ENCODE results near the gene FPR3. TPM values are rescaled to one million over a fixed set of nuclear protein-coding genes. Genes with fewer than 3 reads are reported as not detected.
A peak's percentile ranks its signal among the peaks of the same experiment; 100 is the strongest.

FPR3 gene
- total and polyA plus RNA-seq, 4 donors, result 5.5 to 19.1 (median 11.2) TPM

DNA sequence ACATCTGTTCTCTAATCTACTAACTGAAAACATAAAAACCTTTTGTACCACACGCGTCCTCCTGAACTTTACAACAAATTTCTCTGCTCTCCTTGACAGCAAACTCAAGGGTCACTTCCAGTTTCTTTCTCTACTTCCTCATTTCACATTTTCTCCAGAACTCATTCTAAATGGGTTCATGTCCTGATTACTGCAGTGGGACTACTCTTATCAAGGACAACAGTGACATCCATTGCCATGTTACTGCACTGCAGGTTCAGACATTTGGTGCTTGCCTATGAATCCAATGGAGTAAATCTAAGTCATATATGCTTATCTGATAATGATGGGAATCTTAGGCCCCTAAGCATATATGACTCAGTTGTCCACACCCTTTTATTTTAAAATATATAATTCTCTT, 35.3 kb downstream of the FPR3 start:
- no peak overlapping the region for H3K27ac ChIP-seq (ENCODE audit: low read depth in 1 of 2, low read length in 1 of 2)
- WGBS, 2 donors, result 42 to 81% methylated on average over 2 of the region's 2 CpGs

GRCh38 chr19:51837145-51837544, 42.2 kb downstream of the FPR3 start:
- Histone ChIP-seq H3K9me3 (ENCODE audit: control insufficient read depth in 4 of 4, insufficient read depth in 3 of 4, low read length in 3 of 4) (peaks cover 0 to 21% (median 0%) of the 10 kb centered on the region in 4 donors), H3K4me1 (ENCODE audit: control insufficient read depth in 5 of 5, insufficient read depth in 5 of 5, low read length in 5 of 5) (no peaks in the 10 kb centered on the region), H3K27me3 (ENCODE audit: control insufficient read depth in 3 of 3, insufficient read depth in 3 of 3, low read length in 2 of 3) (no peaks in the 10 kb centered on the region), H3K36me3 (ENCODE audit: control insufficient read depth in 4 of 4, insufficient read depth in 4 of 4, low read length in 4 of 4) (peaks cover 0 to 4% (median 0%) of the 10 kb centered on the region in 4 donors), H3K9ac (ENCODE audit: insufficient read depth in 1 of 2, low read length in 2 of 2) (no peak overlapping the region), H3K4me3 (no peak overlapping the region), H3K27ac (ENCODE audit: low read depth in 1 of 2, low read length in 1 of 2) (no peak overlapping the region)
- DNase-seq (no peak), ATAC-seq (ENCODE audit: insufficient read depth, low FRiP score) (no peak)
- WGBS, 2 donors, result 93 to 100% methylated on average over 2 of the region's 2 CpGs
- TF ChIP-seq CTCF (IDR thresholded peaks at IDR 0.05; ENCODE audit: control extremely low read depth, extremely low read depth), result no peak

More for the DNA sequence above, 35.3 kb downstream of the FPR3 start:
- peaks cover 0 to 13% (median 1%) of the 10 kb centered on the region in 4 donors for H3K9me3 ChIP-seq (ENCODE audit: control insufficient read depth in 4 of 4, insufficient read depth in 3 of 4, low read length in 3 of 4)
- ATAC-seq (ENCODE audit: insufficient read depth, low FRiP score), result no peak
- DNase-seq, result peak in 2 of 3 donors; percentile 27 to 39
- H3K27me3 ChIP-seq (ENCODE audit: control insufficient read depth in 3 of 3, insufficient read depth in 3 of 3, low read length in 2 of 3), result no peaks in the 10 kb centered on the region
- H3K4me1 ChIP-seq (ENCODE audit: control insufficient read depth in 5 of 5, insufficient read depth in 5 of 5, low read length in 5 of 5), result no peaks in the 10 kb centered on the region
- TF ChIP-seq CTCF (IDR thresholded peaks at IDR 0.05; ENCODE audit: control extremely low read depth, extremely low read depth), result peak; percentile 22
- no peak overlapping the region for H3K4me3 ChIP-seq
- H3K36me3 ChIP-seq (ENCODE audit: control insufficient read depth in 4 of 4, insufficient read depth in 4 of 4, low read length in 4 of 4), result no peaks in the 10 kb centered on the region
- H3K9ac ChIP-seq (ENCODE audit: insufficient read depth in 1 of 2, low read length in 2 of 2), result no peak overlapping the region

GRCh38 chr19:51861870-51862622, 67.1 kb downstream of the FPR3 start:
- peaks cover 0 to 5% (median 2%) of the 10 kb centered on the region in 4 donors for H3K36me3 ChIP-seq (ENCODE audit: control insufficient read depth in 4 of 4, insufficient read depth in 4 of 4, low read length in 4 of 4)
- no peak overlapping the region for H3K27ac ChIP-seq (ENCODE audit: low read depth in 1 of 2, low read length in 1 of 2)
- peaks cover 16 to 60% (median 25%) of the 10 kb centered on the region in 4 donors for H3K9me3 ChIP-seq (ENCODE audit: control insufficient read depth in 4 of 4, insufficient read depth in 3 of 4, low read length in 3 of 4)
- no peak overlapping the region for H3K9ac ChIP-seq (ENCODE audit: insufficient read depth in 1 of 2, low read length in 2 of 2)
- 94 to 96% methylated on average over 2 of the region's 2 CpGs for WGBS, 2 donors
- no peaks in the 10 kb centered on the region for H3K4me1 ChIP-seq (ENCODE audit: control insufficient read depth in 5 of 5, insufficient read depth in 5 of 5, low read length in 5 of 5)
- H3K27me3 ChIP-seq (ENCODE audit: control insufficient read depth in 3 of 3, insufficient read depth in 3 of 3, low read length in 2 of 3), result no peaks in the 10 kb centered on the region
- DNase-seq (no peak), ATAC-seq (ENCODE audit: insufficient read depth, low FRiP score) (no peak)
- no peak overlapping the region for H3K4me3 ChIP-seq
- no peak for TF ChIP-seq CTCF (IDR thresholded peaks at IDR 0.05; ENCODE audit: control extremely low read depth, extremely low read depth)

All from lung (tissue), 12 donors.